Natural killer cell (primary cell): ENCODE results near the gene OR13J1. TPM values are rescaled to one million over a fixed set of nuclear protein-coding genes. Genes with fewer than 3 reads are reported as not detected.

Source experiments
- ATAC-seq, 3 donors: fragments of 150-1000 bp in 2 of 3; fragments of 200-7000 bp in 1 of 3; cut with Tn5 transposase; 1 replicate in 1 of 3; 2 replicates in 2 of 3; pipeline ENCODE4 v1.10.0; 2021; ENCODE audit warnings: mild to moderate bottlenecking in 2 of 3, moderate library complexity in 2 of 3
- DNase-seq, 2 donors: peaks; one replicate each; pipeline versions ENCODE4 v3.0.0 to v3.0.0-alpha.2; 2013 to 2021; ENCODE audit warnings: mixed read lengths in 1 of 2
- H3K27ac ChIP-seq: one replicate; pipeline ENCODE4 v1.5.1; 2013; ENCODE audit warnings: mild to moderate bottlenecking, low read length
- H3K27me3 ChIP-seq: one replicate; pipeline ENCODE4 v1.6.1; 2013; ENCODE audit warnings: low read length; ENCODE audit not compliant: control insufficient read depth, insufficient read depth
- H3K36me3 ChIP-seq: one replicate; pipeline ENCODE4 v1.6.1; 2013; ENCODE audit warnings: low read length; ENCODE audit not compliant: control insufficient read depth, insufficient read depth
- H3K4me1 ChIP-seq: one replicate; pipeline ENCODE4 v1.6.1; 2013; ENCODE audit warnings: low read length; ENCODE audit not compliant: control insufficient read depth, insufficient read depth
- H3K4me3 ChIP-seq: one replicate; pipeline ENCODE4 v1.5.1; 2013; ENCODE audit warnings: low read length
- H3K9me3 ChIP-seq: one replicate; pipeline ENCODE4 v1.6.1; 2013; ENCODE audit warnings: low read length; ENCODE audit not compliant: control insufficient read depth, insufficient read depth
- H3K27ac Mint-ChIP-seq, 2 donors: one replicate each; pipeline ENCODE4 v1.8.0; 2022; ENCODE audit warnings: mild to moderate bottlenecking in 2 of 2, mixed read lengths in 2 of 2, moderate library complexity in 1 of 2
- H3K27me3 Mint-ChIP-seq, 2 donors: one replicate each; pipeline ENCODE4 v1.8.0; 2022; ENCODE audit warnings: low read depth in 2 of 2, mixed read lengths in 2 of 2
- H3K36me3 Mint-ChIP-seq: one replicate; pipeline ENCODE4 v1.8.0; 2022; ENCODE audit warnings: mixed read lengths
- H3K4me1 Mint-ChIP-seq, 2 donors: one replicate each; pipeline ENCODE4 v1.8.0; 2022; ENCODE audit warnings: mixed read lengths in 2 of 2
- H3K4me3 Mint-ChIP-seq: one replicate; pipeline ENCODE4 v1.8.0; 2022; ENCODE audit warnings: mild to moderate bottlenecking, moderate library complexity, mixed read lengths
- H3K9me3 Mint-ChIP-seq, 2 donors: one replicate each; pipeline ENCODE4 v1.8.0; 2022; ENCODE audit warnings: mixed read lengths in 2 of 2
- CTCF ChIP-seq: fragments of 200-600 bp; IDR thresholded peaks from one replicate; pipeline ENCODE4 v1.8.0; 2022; ENCODE audit warnings: antibody characterized with exemption
- WGBS: methylation state at CpG from one replicate; pipeline ENCODE4 v1.1.7; 2013; ENCODE audit warnings: missing lambda C conversion rate; ENCODE audit not compliant: insufficient coverage; 5-methylcytosine and 5-hydroxymethylcytosine counted together
- intact Hi-C: fragments of 100-400 bp; cut with micrococcal nuclease; formaldehyde crosslinking; loops from one replicate; pipeline ENCODE4 v1.14.2; 2022
- total RNA-seq, 4 donors: library from RNA; stranded (reverse); fragments of 120-200 nt in 1 of 4; gene quantifications; one replicate each; pipeline versions ENCODE4 v1.2.3 to v1.2.4, GENCODE V29; 2013 to 2022

The OR13J1 gene
- total RNA-seq, 3 donors from 2014 or later (not counting 1 experiment from before 2014, with no cell fraction given): not detected

DNA sequence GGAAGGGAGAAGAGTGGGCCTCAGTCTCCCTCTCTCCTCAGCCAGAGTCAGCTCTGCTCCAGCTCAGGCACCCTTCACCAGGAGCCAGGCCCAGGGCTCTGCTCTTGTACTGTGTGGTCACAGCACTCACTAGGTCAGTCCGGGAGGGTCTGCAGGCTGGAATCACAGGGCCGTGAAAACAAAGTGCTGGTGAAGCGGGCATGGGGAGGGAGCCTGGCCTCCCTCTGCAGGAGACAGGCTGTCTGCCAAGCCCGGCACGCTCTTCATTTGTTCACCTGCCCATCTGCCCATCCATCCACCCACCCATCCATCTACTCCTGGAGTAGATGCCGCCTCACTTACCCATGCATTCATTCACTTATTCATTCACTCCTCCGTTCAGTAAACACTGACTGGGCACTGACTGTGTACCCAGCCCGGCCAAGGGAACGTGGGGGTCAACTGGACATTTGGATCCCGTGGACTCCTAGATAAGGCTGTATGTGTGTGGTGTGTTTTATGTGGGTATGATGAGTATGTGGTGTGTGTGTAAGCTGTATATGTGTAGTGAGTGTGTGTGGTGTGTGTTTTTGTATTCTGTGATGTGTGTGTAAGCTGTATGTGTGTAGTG, 42.7 kb upstream of the OR13J1 start:
- intact Hi-C loops: no loop called here
- no peak for TF ChIP-seq CTCF
- 92% methylated on average over 10 of the region's 10 CpGs for WGBS

GRCh38 chr9:35911690-35912089, 41.5 kb upstream of the OR13J1 start:
- H3K9me3 Mint-ChIP-seq: no peaks in the 10 kb centered on the region
- ATAC-seq: no peak
- Histone ChIP-seq H3K36me3 (no peaks in the 10 kb centered on the region), H3K4me3 (no peak overlapping the region), H3K27ac (no peak overlapping the region), H3K27me3 (no peaks in the 10 kb centered on the region), H3K4me1 (peaks cover 30% of the 10 kb centered on the region), H3K9me3 (no peaks in the 10 kb centered on the region)
- H3K27me3 Mint-ChIP-seq: no peaks in the 10 kb centered on the region
- DNase-seq: no peak
- TF ChIP-seq CTCF: no peak
- no peak overlapping the region for H3K27ac Mint-ChIP-seq
- H3K4me1 Mint-ChIP-seq: peaks cover 0 to 12% of the 10 kb centered on the region in 2 donors
- H3K36me3 Mint-ChIP-seq: no peaks in the 10 kb centered on the region
- intact Hi-C loops: no loop called here
- WGBS: 79% methylated on average over 10 of the region's 10 CpGs
- no peak overlapping the region for H3K4me3 Mint-ChIP-seq

More for the DNA sequence above, 42.7 kb upstream of the OR13J1 start:
- Histone ChIP-seq H3K4me3 (no peak overlapping the region), H3K4me1 (peaks cover 26% of the 10 kb centered on the region), H3K27me3 (no peaks in the 10 kb centered on the region), H3K36me3 (no peaks in the 10 kb centered on the region), H3K9me3 (no peaks in the 10 kb centered on the region), H3K27ac (no peak overlapping the region)
- H3K4me3 Mint-ChIP-seq: no peak overlapping the region
- DNase-seq: no peak
- peaks cover 0 to 7% of the 10 kb centered on the region in 2 donors for H3K4me1 Mint-ChIP-seq
- ATAC-seq: no peak
- no peaks in the 10 kb centered on the region for H3K9me3 Mint-ChIP-seq
- no peak overlapping the region for H3K27ac Mint-ChIP-seq
- H3K27me3 Mint-ChIP-seq: no peaks in the 10 kb centered on the region
- no peaks in the 10 kb centered on the region for H3K36me3 Mint-ChIP-seq

- Histone ChIP-seq H3K9me3 (no peaks in the 10 kb centered on the region), H3K4me1 (peaks cover 30% of the 10 kb centered on the region), H3K27ac (no peak overlapping the region), H3K4me3 (no peak overlapping the region), H3K36me3 (no peaks in the 10 kb centered on the region), H3K27me3 (no peaks in the 10 kb centered on the region)
- no peak for TF ChIP-seq CTCF
- DNase-seq (peak in 1 of 2 donors; percentile 71), ATAC-seq (no peak)
- H3K4me1 Mint-ChIP-seq: peaks cover 0 to 12% of the 10 kb centered on the region in 2 donors
- no peak overlapping the region for H3K4me3 Mint-ChIP-seq
- no peaks in the 10 kb centered on the region for H3K27me3 Mint-ChIP-seq
- no peak overlapping the region for H3K27ac Mint-ChIP-seq
- intact Hi-C loops: no loop called here
- H3K36me3 Mint-ChIP-seq: no peaks in the 10 kb centered on the region
- 58% methylated on average over 14 of the region's 14 CpGs for WGBS
- H3K9me3 Mint-ChIP-seq: no peaks in the 10 kb centered on the region
These were observed 40.6 kb upstream of the OR13J1 start for GRCh38 chr9:35910613-35911359.
